NCI-H524 (cell line): ENCODE measurements around the gene ZSWIM7.
"Not testable (repeated sequence)": the region's sequence is repeated elsewhere in the genome, so short reads cannot be mapped to it uniquely, and the experiment has no call there.

Experiments
- DNase-seq, 2 experiments: peaks; one replicate each; lab custom pipeline; 2025; lab: John Stamatoyannopoulos, UW

The ZSWIM7 gene

GRCh38 chr17:15957608-15958307 is 41.7 kb downstream of the ZSWIM7 start:
- no peak for DNase-seq

DNA sequence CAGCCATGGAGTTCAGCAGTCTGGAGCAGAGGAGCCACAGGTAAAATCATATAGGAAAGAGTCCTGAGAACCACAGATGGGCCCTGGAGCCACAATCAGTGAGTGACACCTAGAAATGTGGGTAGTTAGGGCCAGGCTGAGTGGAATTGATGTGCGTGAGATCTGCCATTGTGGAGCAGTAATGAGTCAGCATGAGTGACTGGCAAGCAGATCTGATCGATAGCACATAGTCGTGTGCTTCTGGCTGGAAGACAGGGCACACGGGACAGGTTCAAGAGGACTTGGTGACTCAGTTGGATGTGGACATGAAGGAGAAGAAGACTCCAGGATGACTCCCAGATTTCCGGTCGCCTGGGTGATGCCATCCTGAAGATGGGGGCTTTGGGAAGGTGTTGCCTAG is 42.3 kb downstream of the ZSWIM7 start:
- DNase-seq: no peak

DNA sequence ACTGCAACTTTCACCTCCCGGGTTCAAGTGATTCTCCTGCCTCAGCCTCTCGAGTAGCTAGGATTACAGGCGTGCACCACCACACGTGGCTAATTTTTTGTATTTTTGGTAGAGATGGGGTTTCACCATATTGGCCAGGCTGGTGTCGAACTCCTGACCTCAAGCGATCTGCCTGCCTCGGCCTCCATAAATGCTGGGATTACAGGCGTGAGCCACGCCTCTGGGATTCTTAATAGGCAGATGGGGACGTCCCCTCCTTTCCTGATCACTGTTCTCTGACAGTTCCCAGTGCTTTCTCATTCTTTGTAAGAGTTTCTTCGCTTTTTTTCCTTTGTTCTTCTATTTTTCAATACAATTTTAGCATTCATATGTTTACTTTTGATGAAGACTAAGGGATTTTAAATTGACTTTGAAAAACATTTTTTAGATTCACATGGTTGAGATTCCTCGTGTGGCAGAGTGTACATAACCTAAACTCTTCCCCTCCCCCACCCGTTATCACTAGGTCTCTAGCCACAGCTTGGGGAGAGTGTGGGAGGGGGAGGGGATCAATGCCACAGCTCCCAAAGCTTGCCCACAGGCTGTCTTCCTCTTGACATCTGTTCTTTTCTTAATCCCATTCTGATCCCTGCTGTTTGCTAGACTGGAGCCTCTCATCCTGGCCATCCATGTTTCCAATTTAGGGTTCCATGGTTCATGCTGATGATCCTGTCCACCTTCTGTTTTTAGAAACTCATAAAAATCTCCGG is 43.5 kb downstream of the ZSWIM7 start:
- DNase-seq: peak; percentile 99

GRCh38 chr17:15954222-15954621 is 45.3 kb downstream of the ZSWIM7 start:
- DNase-seq: no peak

GRCh38 chr17:15952916-15953790 is 46.4 kb downstream of the ZSWIM7 start:
- DNase-seq: no peak

- no peak for DNase-seq
Observed at GRCh38 chr17:15952048-15952532, 47.4 kb downstream of the ZSWIM7 start.

GRCh38 chr17:15951368-15952047 is 48.0 kb downstream of the ZSWIM7 start:
- DNase-seq: peak in 1 of 2 experiments; percentile 52

- DNase-seq: no peak
Observed at GRCh38 chr17:15947976-15948752, 51.3 kb downstream of the ZSWIM7 start.

DNA sequence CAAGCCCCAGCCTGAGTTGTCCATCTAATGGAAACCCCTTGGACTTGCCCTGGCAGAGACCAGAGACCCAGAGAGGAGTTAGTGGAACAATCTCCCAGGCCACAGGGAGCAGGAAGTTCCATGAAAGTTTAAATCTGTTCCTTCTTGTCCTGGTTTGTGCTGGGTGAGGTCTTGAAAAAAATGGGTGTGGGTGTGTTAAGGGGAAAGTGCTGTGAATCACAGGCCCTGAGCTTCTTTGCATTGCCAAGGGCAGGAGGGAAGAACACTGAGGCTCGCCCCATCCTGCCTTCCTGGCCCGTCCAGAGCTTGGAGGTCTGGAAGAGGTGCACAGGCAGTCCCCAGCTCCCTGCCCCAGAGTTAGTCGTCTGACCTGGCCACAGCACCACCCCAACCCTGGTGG is 52.2 kb downstream of the ZSWIM7 start:
- no peak for DNase-seq

GRCh38 chr17:15946611-15947120 is 52.8 kb downstream of the ZSWIM7 start:
- no peak for DNase-seq

DNA sequence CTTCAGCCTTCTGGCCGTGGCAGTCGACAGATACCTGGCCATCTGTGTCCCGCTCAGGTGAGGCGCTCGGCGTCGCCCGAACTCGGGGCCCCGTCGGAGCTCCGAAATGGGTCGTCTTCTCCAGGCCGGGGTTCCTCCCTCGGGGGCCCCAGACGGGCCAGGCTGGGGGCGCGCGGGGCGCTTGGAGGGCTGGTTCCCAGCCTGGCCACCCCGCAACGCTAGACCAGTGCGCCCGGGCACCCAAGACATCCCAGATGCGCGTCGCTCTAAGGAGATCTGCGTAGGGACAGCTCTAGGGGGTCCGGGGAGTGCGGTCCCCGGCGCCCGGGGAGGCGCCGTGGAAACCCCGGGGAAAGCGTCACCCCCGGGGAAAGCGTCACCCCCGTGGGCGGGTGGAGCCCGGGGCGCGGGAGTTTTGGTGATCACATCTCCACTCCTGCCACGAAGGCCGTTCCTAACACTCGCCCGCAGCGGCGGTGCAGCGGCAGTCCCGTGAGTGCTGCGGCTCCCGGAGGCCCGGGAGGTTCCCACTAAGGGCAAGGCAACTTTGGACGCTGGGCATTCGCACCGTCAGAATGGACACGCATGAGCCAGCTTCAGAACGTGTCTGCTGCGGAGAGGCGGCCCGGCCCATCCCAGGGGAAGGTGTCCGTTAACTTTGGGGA is 53.8 kb downstream of the ZSWIM7 start:
- DNase-seq: peak in 1 of 2 experiments; percentile 31

DNA sequence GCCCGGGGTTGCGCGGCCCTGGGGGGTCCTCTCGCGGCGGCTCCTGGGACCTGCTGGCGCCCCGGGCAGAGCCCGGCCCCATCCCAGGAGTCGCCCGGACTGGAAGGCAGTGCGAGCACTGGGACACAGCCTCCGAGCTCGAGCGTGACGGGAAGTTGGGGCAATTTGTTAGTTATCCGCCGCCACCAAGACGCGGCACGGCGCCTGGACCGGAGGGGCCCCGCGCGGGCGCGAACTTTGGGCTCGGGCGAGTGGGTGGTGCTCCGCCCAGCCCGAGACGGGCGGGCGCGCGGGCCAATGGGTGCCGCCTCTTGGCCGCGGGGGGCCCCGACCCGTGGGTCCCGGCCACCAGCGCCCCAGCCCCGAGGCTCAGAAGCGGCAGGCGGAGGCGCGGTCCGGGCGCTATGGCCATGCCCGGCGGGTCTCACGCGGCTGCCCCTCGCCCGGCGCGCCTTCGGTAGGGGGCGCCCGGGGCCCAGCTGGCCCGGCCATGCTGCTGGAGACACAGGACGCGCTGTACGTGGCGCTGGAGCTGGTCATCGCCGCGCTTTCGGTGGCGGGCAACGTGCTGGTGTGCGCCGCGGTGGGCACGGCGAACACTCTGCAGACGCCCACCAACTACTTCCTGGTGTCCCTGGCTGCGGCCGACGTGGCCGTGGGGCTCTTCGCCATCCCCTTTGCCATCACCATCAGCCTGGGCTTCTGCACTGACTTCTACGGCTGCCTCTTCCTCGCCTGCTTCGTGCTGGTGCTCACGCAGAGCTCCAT is 54.6 kb downstream of the ZSWIM7 start, which contains the start of gene ADORA2B:
ADORA2B (plus strand) TSS at position 372 of the 768 bp plus-strand sequence; CDS start at position 491, 119 bp downstream.
- peak; percentile 54 to 87 for DNase-seq

- DNase-seq: no peak
Observed at GRCh38 chr17:15943971-15944758, 55.3 kb downstream of the ZSWIM7 start.

- no peak for DNase-seq
Observed at GRCh38 chr17:15942207-15942833, 57.2 kb downstream of the ZSWIM7 start.

DNA sequence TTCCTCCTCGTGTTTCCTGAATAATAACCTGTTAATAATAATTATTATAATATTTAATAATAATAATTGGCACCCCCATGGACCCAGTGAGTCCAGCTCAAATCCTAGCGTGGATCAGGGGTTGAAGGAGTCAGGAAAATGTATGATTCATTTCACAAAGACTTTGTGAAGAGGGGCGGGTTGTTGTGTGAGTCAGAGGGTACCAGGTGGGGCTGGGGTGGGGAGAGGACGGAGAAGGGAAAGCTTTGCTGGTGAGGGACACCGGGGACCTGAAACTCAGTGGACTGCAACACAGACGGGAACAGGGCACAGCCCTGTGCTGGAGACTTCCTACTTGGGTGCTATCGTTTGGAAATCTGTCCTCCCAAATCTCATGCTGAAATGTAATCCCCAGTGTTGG is 57.7 kb downstream of the ZSWIM7 start:
- no peak for DNase-seq

DNA sequence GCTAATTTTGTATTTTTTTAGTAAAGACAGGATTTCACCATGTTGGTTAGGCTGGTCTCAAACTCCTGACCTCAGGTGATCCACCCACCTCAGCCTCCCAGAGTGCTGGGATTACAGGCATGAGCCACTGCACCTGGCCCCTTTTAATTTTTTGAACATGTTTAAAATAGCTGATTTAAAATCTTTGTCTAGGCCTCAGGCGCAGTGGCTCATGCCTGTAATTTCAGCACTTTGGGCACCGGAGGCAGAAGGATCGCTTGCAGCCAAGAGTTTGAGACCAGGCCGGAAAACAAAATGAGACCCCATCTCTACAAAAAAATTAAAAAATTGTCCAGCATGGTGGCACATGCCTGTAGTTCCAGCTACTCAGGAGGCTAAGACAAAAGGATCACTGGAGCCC is 63.0 kb downstream of the ZSWIM7 start:
- not testable (repeated sequence) for DNase-seq

DNA sequence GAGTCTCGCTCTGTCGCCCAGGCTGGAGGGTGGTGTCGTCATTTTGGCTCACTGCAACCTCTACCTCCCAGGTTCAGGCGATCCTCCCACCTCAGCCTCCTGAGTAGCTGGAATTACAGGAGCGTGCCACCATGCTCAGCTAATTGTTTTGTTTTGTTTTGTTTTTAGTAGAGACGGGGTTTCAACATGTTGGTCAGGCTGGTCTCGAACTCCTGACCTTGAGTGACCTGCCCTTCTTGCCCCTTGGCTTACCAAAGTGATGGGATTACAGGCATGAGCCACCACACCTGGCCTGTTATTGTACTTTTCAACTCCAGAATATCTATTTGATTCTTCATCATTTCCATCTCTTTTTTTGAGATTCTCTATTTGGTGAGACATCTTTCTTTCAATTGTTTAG is 63.6 kb downstream of the ZSWIM7 start:
- no peak for DNase-seq

DNA sequence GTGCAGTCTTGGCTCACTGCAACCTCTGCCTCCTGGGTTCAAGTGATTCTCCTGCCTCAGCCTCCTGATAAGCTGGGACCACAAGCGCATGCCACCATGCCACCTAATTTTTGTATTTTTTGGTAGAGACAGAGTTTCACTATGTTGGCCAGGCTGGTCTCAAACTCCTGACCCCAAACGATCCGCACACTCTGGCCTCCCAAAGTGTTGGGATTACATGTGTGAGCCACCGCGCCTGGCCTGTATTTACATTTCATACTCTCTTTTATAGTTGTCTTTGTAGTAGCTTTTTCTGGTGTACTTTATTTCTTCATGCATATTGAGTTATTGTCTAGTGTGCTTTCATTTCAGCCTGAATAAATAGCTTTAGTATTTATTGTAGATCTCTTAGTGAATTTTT is 64.6 kb downstream of the ZSWIM7 start:
- DNase-seq: no peak
